HepG2 (cell line): ENCODE results near the gene ANKRD12. TPM values are rescaled to one million over a fixed set of nuclear protein-coding genes. Genes with fewer than 3 reads are reported as not detected.
A peak's percentile ranks its signal among the peaks of the same experiment; 100 is the strongest.

Experiments used
- ATAC-seq: fragments of 200-7000 bp; cut with Tn5 transposase; 3 replicates; pipeline ENCODE4 v1.9.1; 2020; ENCODE audit warnings: mild to moderate bottlenecking, moderate library complexity
- BruUV-seq: library from RNA; stranded (reverse); fragments of 400-500 nt; replicated peaks from 2 replicates; lab custom pipeline; 2021; lab: Mats Ljungman, UMichigan
- CTCF ChIA-PET: fragments of 300-600 bp; formaldehyde crosslinking; extraction: SDS; loops from one replicate; lab custom pipeline; 2021; ENCODE audit warnings: low total read pairs, inconsistent platforms, low intra/inter-chr PET ratio; lab: Yijun Ruan, JAX
- POLR2A ChIA-PET: fragments of 350-600 bp; sonication (Branson Sonifier 250); formaldehyde crosslinking; loops from one replicate; lab custom pipeline; 2020; ENCODE audit warnings: antibody characterized with exemption, inconsistent platforms; lab: Yijun Ruan, JAX
- DNase-seq: peaks from one replicate; pipeline ENCODE4 v3.0.0-alpha.2; 2015; ENCODE audit warnings: low spot score
- FAIRE-seq: peaks from 3 replicates; lab custom pipeline; 2011; peaks lifted over from hg19 to GRCh38; lab: Jason Lieb, UNC
- H2AFZ ChIP-seq: one replicate; pipeline ENCODE4 v1.6.1; 2011; ENCODE audit warnings: low read length, inconsistent platforms
- H3K27ac ChIP-seq: fragments of 300-600 bp; 3 replicates; pipeline ENCODE4 v1.8.0; 2011; ENCODE audit warnings: mixed run types, mild to moderate bottlenecking, mixed read lengths, low read length, inconsistent platforms; ENCODE audit not compliant: insufficient read depth; ENCODE audit errors: extremely low read length
- H3K27me3 ChIP-seq, 2 experiments: fragments of 200-600 bp in 1 of 2; 2 replicates in 1 of 2; 3 replicates in 1 of 2; pipeline versions ENCODE4 v1.6.0 to v1.8.0; 2011; ENCODE audit warnings: low read length in 2 of 2, mild to moderate bottlenecking in 2 of 2, moderate library complexity in 2 of 2, inconsistent platforms in 1 of 2; ENCODE audit not compliant: insufficient read depth in 2 of 2, control insufficient read depth in 1 of 2
- H3K36me3 ChIP-seq, 2 experiments: fragments of 200-600 bp in 1 of 2; replicated peaks in 1 of 2; 2 replicates in 1 of 2; 3 replicates in 1 of 2; pipeline versions ENCODE4 v1.5.1 to v1.8.0; 2011; ENCODE audit warnings: low read length in 2 of 2, inconsistent platforms in 1 of 2; ENCODE audit not compliant: insufficient read depth in 2 of 2, control insufficient read depth in 1 of 2
- H3K4me1 ChIP-seq: 2 replicates; pipeline ENCODE4 v1.5.1; 2012; ENCODE audit warnings: low read length, inconsistent platforms; ENCODE audit not compliant: insufficient read depth
- H3K4me2 ChIP-seq: 2 replicates; pipeline ENCODE4 v1.6.0; 2011; ENCODE audit warnings: low read depth, low read length, inconsistent platforms
- H3K4me3 ChIP-seq, 3 experiments: fragments of 200-600 bp in 1 of 3; sonication (generic), shearing (Covaris generic) in 1 of 3; replicated peaks in 1 of 3; 2 replicates each; pipeline ENCODE4 v1.5.1; 2011 to 2016; ENCODE audit warnings: low read length in 3 of 3, inconsistent platforms in 2 of 3, low read depth in 2 of 3, mild to moderate bottlenecking in 2 of 3, control low read depth in 1 of 3, mixed read lengths in 1 of 3; ENCODE audit not compliant: insufficient read depth in 1 of 3
- H3K79me2 ChIP-seq: one replicate; pipeline ENCODE4 v1.6.1; 2011; ENCODE audit warnings: low read length, inconsistent platforms; ENCODE audit not compliant: insufficient read depth
- H3K9ac ChIP-seq: 2 replicates; pipeline ENCODE4 v1.6.0; 2011; ENCODE audit warnings: mild to moderate bottlenecking, low read depth, low read length, inconsistent platforms; ENCODE audit not compliant: insufficient read depth
- H3K9me3 ChIP-seq: 2 replicates; pipeline ENCODE4 v1.5.1; 2012; ENCODE audit warnings: mild to moderate bottlenecking, low read length
- H4K20me1 ChIP-seq: 2 replicates; pipeline ENCODE4 v1.6.0; 2011; ENCODE audit warnings: inconsistent platforms, mild to moderate bottlenecking, low read length, moderate library complexity; ENCODE audit not compliant: insufficient read depth
- CBFB ChIP-seq: sonication (generic); formaldehyde crosslinking; IDR thresholded peaks from 2 replicates; pipeline ENCODE4 v1.4.0; 2020; ENCODE audit warnings: missing genetic modification reagents
- CEBPB ChIP-seq: IDR thresholded peaks from 2 replicates; pipeline ENCODE4 v1.6.1; 2011; ENCODE audit warnings: low read depth, low read length, improper control_type of control experiment, borderline replicate concordance
- HIVEP1 ChIP-seq: sonication (generic); formaldehyde crosslinking; IDR thresholded peaks from 2 replicates; pipeline ENCODE4 v1.4.0; 2020; ENCODE audit warnings: mild to moderate bottlenecking, missing genetic modification reagents
- MAF1 ChIP-seq: sonication (generic); formaldehyde crosslinking; IDR thresholded peaks from 2 replicates; pipeline ENCODE4 v1.5.0; 2020; ENCODE audit warnings: missing genetic modification reagents, borderline replicate concordance
- MLLT10 ChIP-seq: sonication (generic); formaldehyde crosslinking; IDR thresholded peaks from 2 replicates; pipeline ENCODE4 v1.4.0; 2020; ENCODE audit warnings: missing genetic modification reagents
- PTBP1 ChIP-seq: fragments of 200-400 bp; formaldehyde crosslinking; IDR thresholded peaks from 2 replicates; pipeline ENCODE4 v1.6.1; 2018; ENCODE audit warnings: low read length, low read depth; ENCODE audit not compliant: poor library complexity, severe bottlenecking
- SMARCC2 ChIP-seq: fragments of 450-650 bp; IDR thresholded peaks from 2 replicates; pipeline ENCODE4 v1.6.1; 2017; ENCODE audit warnings: antibody characterized with exemption, mild to moderate bottlenecking
- SNAPC2 ChIP-seq: sonication (generic); formaldehyde crosslinking; IDR thresholded peaks from 2 replicates; pipeline ENCODE4 v1.8.1; 2022; ENCODE audit warnings: mild to moderate bottlenecking, missing genetic modification reagents
- SRSF9 ChIP-seq: fragments of 200-400 bp; formaldehyde crosslinking; IDR thresholded peaks from 2 replicates; pipeline ENCODE4 v1.6.1; 2018; ENCODE audit warnings: borderline replicate concordance, mild to moderate bottlenecking, low read depth, low read length; ENCODE audit not compliant: insufficient read depth, poor library complexity, severe bottlenecking
- U2AF1 ChIP-seq: fragments of 200-400 bp; formaldehyde crosslinking; optimal IDR thresholded peaks from 2 replicates; pipeline ENCODE3; 2017; ENCODE audit warnings: mild to moderate bottlenecking, low read depth, low read length
- ZFP41 ChIP-seq: sonication (generic); formaldehyde crosslinking; IDR thresholded peaks from 2 replicates; pipeline ENCODE4 v1.4.0; 2020; ENCODE audit warnings: mild to moderate bottlenecking, missing genetic modification reagents, borderline replicate concordance
- ZNF235 ChIP-seq: sonication (generic); formaldehyde crosslinking; IDR thresholded peaks from 2 replicates; pipeline ENCODE4 v1.8.1; 2023; ENCODE audit warnings: mild to moderate bottlenecking, missing genetic modification reagents, borderline replicate concordance
- ZNF33A ChIP-seq: sonication (generic); formaldehyde crosslinking; IDR thresholded peaks from 2 replicates; pipeline ENCODE4 v1.5.1; 2020; ENCODE audit warnings: missing genetic modification reagents, mild to moderate bottlenecking, moderate library complexity, borderline replicate concordance
- ZNF572 ChIP-seq: sonication (generic); formaldehyde crosslinking; IDR thresholded peaks from 2 replicates; pipeline ENCODE4 v1.5.1; 2020; ENCODE audit warnings: mild to moderate bottlenecking, missing genetic modification reagents
- ZNF780A ChIP-seq: sonication (generic); formaldehyde crosslinking; IDR thresholded peaks from 2 replicates; pipeline ENCODE4 v1.8.0; 2022; ENCODE audit warnings: mild to moderate bottlenecking, missing genetic modification reagents, moderate library complexity
- ZNF782 ChIP-seq: sonication (generic); formaldehyde crosslinking; IDR thresholded peaks from 2 replicates; pipeline ENCODE4 v1.4.0; 2020; ENCODE audit warnings: missing genetic modification reagents, mild to moderate bottlenecking, borderline replicate concordance
- WGBS: methylation state at CpG from one replicate; pipeline ENCODE4 v1.1.6; 2017; ENCODE audit warnings: low lambda C conversion rate; 5-methylcytosine and 5-hydroxymethylcytosine counted together
- in situ Hi-C: cut with HindIII; loops from 2 replicates; pipeline ENCODE4 v1.10.0; 2017; ENCODE audit warnings: low pct_unique_long_range_greater_than_20kb; ENCODE audit not compliant: extremely low pct_ligation_motif_present
- intact Hi-C: fragments of 100-400 bp; cut with micrococcal nuclease; formaldehyde crosslinking; loops from one replicate; pipeline ENCODE4 v1.10.0; 2022; ENCODE audit not compliant: unreplicated experiment
- polyA plus RNA-seq, 8 experiments: library from polyadenylated mRNA; depleted of rRNA in 3 of 8; stranded (reverse) in 7 of 8; unstranded in 1 of 8; fragments of >200 nt; fragmentation: Illumina TruSeq in 4 of 8; extraction: Trizol in 4 of 8; gene quantifications; 2 replicates each; pipeline versions ENCODE4 v1.2.1 to v1.2.3, GENCODE V29; 2011 to 2016; ENCODE audit warnings: low read depth in 4 of 8, missing spikeins in 1 of 8, mixed read lengths in 1 of 8; ENCODE audit not compliant: insufficient read depth in 1 of 8
- total RNA-seq, 5 experiments: library from RNA; depleted of rRNA; stranded (reverse); fragments of >200 nt; fragmentation: Illumina TruSeq; extraction: Trizol; gene quantifications; 2 replicates each; pipeline ENCODE4 v1.2.3, GENCODE V29; 2016; ENCODE audit warnings: low read depth in 1 of 5
- TF ChIP-seq, protein P1 (sequence below): sonication (generic); formaldehyde crosslinking; IDR thresholded peaks from 2 replicates; pipeline ENCODE4 v1.8.1; 2023; ENCODE audit warnings: mild to moderate bottlenecking, missing genetic modification reagents, borderline replicate concordance
- TF ChIP-seq, protein P2 (sequence below): sonication (generic); formaldehyde crosslinking; IDR thresholded peaks from 2 replicates; pipeline ENCODE4 v1.4.0; 2020; ENCODE audit warnings: missing genetic modification reagents, mild to moderate bottlenecking, borderline replicate concordance

The ANKRD12 gene
- total and polyA plus RNA-seq, 2 of the 13 experiments (the other 11 are each of a cell fraction or from before 2014, with no cell fraction given), result 6.0 to 23.2 TPM

DNA sequence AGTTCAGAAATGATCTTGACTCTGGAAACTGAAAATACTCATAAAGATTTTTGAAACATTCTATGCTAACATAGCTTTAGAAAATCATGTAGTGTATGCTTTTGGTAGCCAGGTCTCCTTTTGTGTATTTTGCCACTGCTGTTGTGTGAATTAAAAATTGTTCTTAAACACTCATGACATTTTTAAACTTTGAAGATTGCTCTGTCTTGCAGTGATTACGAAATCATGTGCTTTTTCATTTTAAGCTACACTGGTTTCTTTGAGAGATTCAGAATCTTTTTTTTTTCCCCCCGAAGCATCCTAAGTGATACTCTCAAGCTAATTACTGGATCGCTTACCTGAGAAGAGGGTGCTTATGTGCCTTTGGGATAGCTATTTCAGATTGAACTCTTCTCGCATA, 60.0 kb downstream of the ANKRD12 start:
- Histone ChIP-seq H2AFZ (no peak overlapping the region), H4K20me1 (no peaks in the 10 kb centered on the region), H3K36me3 (peaks cover 8 to 29% of the 10 kb centered on the region in 2 experiments; a peak in 3 of 5 replicates), H3K4me2 (no peak overlapping the region), H3K4me1 (0 out of 2 replicates have a peak, but pooled peaks cover 7% of the 10 kb centered on the region), H3K9ac (no peak overlapping the region), H3K9me3 (no peaks in the 10 kb centered on the region), H3K4me3 (no peak overlapping the region), H3K27me3 (no peaks in the 10 kb centered on the region), H3K79me2 (no peaks in the 10 kb centered on the region), H3K27ac (no peak overlapping the region)
- FAIRE-seq, result no peak
- ChIA-PET CTCF (no interaction called here), POLR2A (no interaction called here)
- in situ Hi-C loops (no loop called here), intact Hi-C loops (no loop called here)
- 97% methylated on average over 4 of the region's 4 CpGs for WGBS
- TF ChIP-seq CEBPB (peak; percentile 72), SMARCC2 (no peak), U2AF1 (no peak), CBFB (CRISPR knock-in tag) (no peak), PTBP1 (no peak), ZFP41 (CRISPR knock-in tag) (no peak), SNAPC2 (no peak)
- TF ChIP-seq, protein P1, sequence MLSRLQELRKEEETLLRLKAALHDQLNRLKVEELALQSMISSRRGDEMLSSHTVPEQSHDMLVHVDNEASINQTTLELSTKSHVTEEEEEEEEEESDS (CRISPR knock-in tag), result no peak
- ATAC-seq, result no peak
- BruUV-seq, result no TSS peak
- DNase-seq, result no peak

DNA sequence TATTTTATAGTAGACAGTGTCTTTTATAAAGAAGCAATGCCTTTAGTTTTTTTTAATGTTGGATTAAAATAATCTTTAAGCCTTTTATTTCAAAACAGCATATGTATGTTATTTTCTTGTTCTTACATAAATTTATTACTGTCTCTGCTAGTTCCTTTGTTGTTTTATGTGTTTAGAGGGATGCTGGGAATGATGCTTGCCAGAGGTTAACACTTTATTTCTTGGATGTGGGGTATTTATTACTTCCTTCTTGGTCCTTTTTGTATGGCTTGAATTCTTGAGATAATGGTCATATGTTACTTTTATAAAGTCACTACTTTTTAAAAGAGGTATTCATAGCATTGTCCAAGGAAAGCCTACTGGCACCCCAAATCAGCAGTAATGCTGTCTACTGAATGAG, 63.1 kb downstream of the ANKRD12 start:
- FAIRE-seq, result no peak
- H3K9ac ChIP-seq, result no peak overlapping the region
- BruUV-seq, result no TSS peak

More for the DNA sequence above, 63.1 kb downstream of the ANKRD12 start:
- no peaks in the 10 kb centered on the region for H3K27me3 ChIP-seq
- DNase-seq (no peak), ATAC-seq (no peak)
- H3K9me3 ChIP-seq, result no peaks in the 10 kb centered on the region
- H3K4me1 ChIP-seq, result 0 out of 2 replicates have a peak, but pooled peaks cover 7% of the 10 kb centered on the region
- POLR2A ChIA-PET, result no interaction called here
- in situ Hi-C loops, result no loop called here
- CTCF ChIA-PET, result no interaction called here
- no peak overlapping the region for H2AFZ ChIP-seq
- H3K4me3 ChIP-seq, result no peak overlapping the region
- H3K27ac ChIP-seq, result no peak overlapping the region
- TF ChIP-seq ZNF780A (CRISPR knock-in tag), result no peak
- TF ChIP-seq ZNF235 (CRISPR knock-in tag), result no peak
- TF ChIP-seq SRSF9, result no peak
- no peak for TF ChIP-seq ZNF782 (CRISPR knock-in tag)
- no peak for TF ChIP-seq MLLT10
- no peak for TF ChIP-seq MAF1 (CRISPR knock-in tag)
- TF ChIP-seq ZNF33A (CRISPR knock-in tag), result no peak
- no peak for TF ChIP-seq ZNF572 (CRISPR knock-in tag)
- TF ChIP-seq HIVEP1 (CRISPR knock-in tag), result no peak
- TF ChIP-seq, protein P2, sequence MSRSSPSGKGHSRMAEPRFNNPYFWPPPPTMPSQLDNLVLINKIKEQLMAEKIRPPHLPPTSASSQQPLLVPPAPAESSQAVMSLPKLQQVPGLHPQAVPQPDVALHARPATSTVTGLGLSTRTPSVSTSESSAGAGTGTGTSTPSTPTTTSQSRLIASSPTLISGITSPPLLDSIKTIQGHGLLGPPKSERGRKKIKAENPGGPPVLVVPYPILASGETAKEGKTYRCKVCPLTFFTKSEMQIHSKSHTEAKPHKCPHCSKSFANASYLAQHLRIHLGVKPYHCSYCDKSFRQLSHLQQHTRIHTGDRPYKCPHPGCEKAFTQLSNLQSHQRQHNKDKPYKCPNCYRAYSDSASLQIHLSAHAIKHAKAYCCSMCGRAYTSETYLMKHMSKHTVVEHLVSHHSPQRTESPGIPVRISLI (CRISPR knock-in tag), result no peak
- peaks cover 4 to 24% of the 10 kb centered on the region in 2 experiments; a peak in 4 of 5 replicates for H3K36me3 ChIP-seq
- H4K20me1 ChIP-seq, result no peaks in the 10 kb centered on the region
- no peak overlapping the region for H3K4me2 ChIP-seq
- intact Hi-C loops, result no loop called here
- H3K79me2 ChIP-seq, result no peaks in the 10 kb centered on the region
